ENCODE results near the gene BACH1. TPM values are rescaled to one million over a fixed set of nuclear protein-coding genes. Genes with fewer than 3 reads are reported as not detected.

The BACH1 gene
- total RNA-seq, 1 experiment from 2014 or later = 20.0 TPM

- CTCF ChIA-PET = no interaction called here
Observed at GRCh38 chr21:29386803-29387202, 88.1 kb downstream of the BACH1 start.

GRCh38 chr21:29387598-29387997, 88.9 kb downstream of the BACH1 start:
- no peak for TF ChIP-seq CTCF (IDR thresholded peaks at IDR 0.05)
- no peak for TF ChIP-seq TCF7L2 (IDR thresholded peaks at IDR 0.05; ENCODE audit: low read depth, low read length)
- no peak for TF ChIP-seq POLR2AphosphoS5 (IDR thresholded peaks at IDR 0.05; ENCODE audit: low read depth, low read length)
- no peak for TF ChIP-seq SIN3A (IDR thresholded peaks at IDR 0.05; ENCODE audit: borderline replicate concordance, insufficient read depth, low read depth, low read length)
- TF ChIP-seq REST (IDR thresholded peaks at IDR 0.05; ENCODE audit: insufficient read depth in 1 of 2, low read depth in 2 of 2, low read length in 1 of 2) = no peak
- in situ Hi-C loops (cut with HindIII; ENCODE audit: low pct_unique_long_range_greater_than_20kb, low sequenced_read_pairs) = no loop called here
- BruUV-seq (replicated peaks) = no TSS peak
- intact Hi-C loops (cut with micrococcal nuclease; ENCODE audit: unreplicated experiment) = no loop called here
- no peak overlapping the region for H3K27ac ChIP-seq (ENCODE audit: low read length)
- no peak overlapping the region for H3K4me3 ChIP-seq (ENCODE audit: low read depth in 2 of 2, low read length in 2 of 2)
- no peaks in the 10 kb centered on the region for H3K4me1 ChIP-seq (ENCODE audit: control insufficient read depth, insufficient read depth, low read length)
- ATAC-seq (no peak), DNase-seq (ENCODE audit: low read depth, low spot score) (no peak)
- H3K27me3 ChIP-seq (ENCODE audit: control insufficient read depth, insufficient read depth, low read length) = no peaks in the 10 kb centered on the region
- no peaks in the 10 kb centered on the region for H3K9me3 ChIP-seq (ENCODE audit: control insufficient read depth, insufficient read depth, low read depth, low read length)
- POLR2A ChIA-PET = no interaction called here
- CTCF ChIA-PET = no interaction called here
- no peaks in the 10 kb centered on the region for H3K36me3 ChIP-seq (ENCODE audit: control insufficient read depth, insufficient read depth, low read length)

More at GRCh38 chr21:29386803-29387202, 88.1 kb downstream of the BACH1 start:
- TF ChIP-seq CTCF (IDR thresholded peaks at IDR 0.05) (no peak), TCF7L2 (IDR thresholded peaks at IDR 0.05; ENCODE audit: low read depth, low read length) (no peak)
- BruUV-seq (replicated peaks) = no TSS peak
- no peak for DNase-seq (ENCODE audit: low read depth, low spot score)
- no peaks in the 10 kb centered on the region for H3K9me3 ChIP-seq (ENCODE audit: control insufficient read depth, insufficient read depth, low read depth, low read length)
- in situ Hi-C loops (cut with HindIII; ENCODE audit: low pct_unique_long_range_greater_than_20kb, low sequenced_read_pairs) (no loop called here), intact Hi-C loops (cut with micrococcal nuclease; ENCODE audit: unreplicated experiment) (no loop called here)
- H3K27ac ChIP-seq (ENCODE audit: low read length) = no peak overlapping the region
- H3K27me3 ChIP-seq (ENCODE audit: control insufficient read depth, insufficient read depth, low read length) = no peaks in the 10 kb centered on the region
- ATAC-seq = no peak
- H3K4me1 ChIP-seq (ENCODE audit: control insufficient read depth, insufficient read depth, low read length) = no peaks in the 10 kb centered on the region
- H3K4me3 ChIP-seq (ENCODE audit: low read depth in 2 of 2, low read length in 2 of 2) = no peak overlapping the region
- H3K36me3 ChIP-seq (ENCODE audit: control insufficient read depth, insufficient read depth, low read length) = no peaks in the 10 kb centered on the region
- POLR2A ChIA-PET = no interaction called here

GRCh38 chr21:29389136-29389535, 90.4 kb downstream of the BACH1 start:
- Histone ChIP-seq H3K4me1 (ENCODE audit: control insufficient read depth, insufficient read depth, low read length) (no peaks in the 10 kb centered on the region), H3K4me3 (ENCODE audit: low read depth in 2 of 2, low read length in 2 of 2) (no peak overlapping the region), H3K27ac (ENCODE audit: low read length) (no peak overlapping the region), H3K9me3 (ENCODE audit: control insufficient read depth, insufficient read depth, low read depth, low read length) (no peaks in the 10 kb centered on the region), H3K27me3 (ENCODE audit: control insufficient read depth, insufficient read depth, low read length) (no peaks in the 10 kb centered on the region), H3K36me3 (ENCODE audit: control insufficient read depth, insufficient read depth, low read length) (no peaks in the 10 kb centered on the region)
- in situ Hi-C loops (cut with HindIII; ENCODE audit: low pct_unique_long_range_greater_than_20kb, low sequenced_read_pairs) = no loop called here
- no TSS peak for BruUV-seq (replicated peaks)
- intact Hi-C loops (cut with micrococcal nuclease; ENCODE audit: unreplicated experiment) = no loop called here
- DNase-seq (ENCODE audit: low read depth, low spot score) = no peak
- TF ChIP-seq REST (IDR thresholded peaks at IDR 0.05; ENCODE audit: insufficient read depth in 1 of 2, low read depth in 2 of 2, low read length in 1 of 2) (no peak), TCF7L2 (IDR thresholded peaks at IDR 0.05; ENCODE audit: low read depth, low read length) (no peak), POLR2AphosphoS5 (IDR thresholded peaks at IDR 0.05; ENCODE audit: low read depth, low read length) (no peak), CTCF (IDR thresholded peaks at IDR 0.05) (no peak), SIN3A (IDR thresholded peaks at IDR 0.05; ENCODE audit: borderline replicate concordance, insufficient read depth, low read depth, low read length) (no peak)
- ChIA-PET POLR2A (no interaction called here), CTCF (no interaction called here)
- no peak for ATAC-seq
